Kidney tubule cell (primary cell): ENCODE results near the gene GOLPH3.
"Not testable (repeated sequence)": the region's sequence is repeated elsewhere in the genome, so short reads cannot be mapped to it uniquely, and the experiment has no call there.

Experiments
- DNase-seq: peaks from one replicate; pipeline ENCODE4 v3.0.0-alpha.2; 2018; ENCODE audit warnings: low spot score

The GOLPH3 gene

DNA sequence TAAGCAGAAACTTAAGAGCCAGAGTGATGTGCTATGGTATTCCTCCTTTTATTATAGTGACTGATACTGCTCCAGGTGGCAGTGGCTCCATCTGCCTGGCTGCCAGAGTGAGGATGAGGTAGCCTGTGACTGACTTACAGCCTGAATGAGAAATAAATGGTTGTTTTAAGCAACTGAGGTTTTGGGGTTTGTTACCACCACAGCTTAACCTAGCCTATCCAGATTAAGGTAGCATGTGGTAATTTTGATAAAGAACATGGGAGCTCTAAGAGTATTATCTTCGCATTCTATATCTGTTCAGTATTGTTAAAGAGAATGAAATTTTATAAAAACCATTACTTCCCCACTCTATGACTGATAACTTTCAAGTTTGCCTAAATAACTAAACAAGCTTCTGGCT lies 39.0 kb downstream of the GOLPH3 start:
- DNase-seq, result no peak

DNA sequence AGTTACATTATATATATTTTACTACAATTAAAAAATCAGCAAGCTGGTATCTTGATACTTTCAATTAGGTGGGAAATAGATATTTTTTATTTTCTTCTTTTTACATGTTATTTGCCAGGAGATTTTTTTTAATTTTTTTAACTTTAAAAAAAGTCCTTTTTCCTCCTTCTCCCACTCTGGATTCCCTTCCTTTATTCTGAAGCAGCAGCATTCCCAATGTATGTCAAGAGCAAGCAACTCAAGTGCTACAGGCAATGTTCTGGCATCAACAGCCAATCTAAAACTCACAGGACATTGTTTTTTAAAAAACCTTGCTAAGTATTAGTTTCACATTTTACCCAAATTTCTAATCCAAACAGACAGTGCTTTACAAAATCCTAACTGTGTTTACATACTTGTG lies 41.4 kb downstream of the GOLPH3 start:
- DNase-seq, result no peak

- no peak for DNase-seq
These were observed 42.5 kb downstream of the GOLPH3 start for GRCh38 chr5:32131604-32132003.

DNA sequence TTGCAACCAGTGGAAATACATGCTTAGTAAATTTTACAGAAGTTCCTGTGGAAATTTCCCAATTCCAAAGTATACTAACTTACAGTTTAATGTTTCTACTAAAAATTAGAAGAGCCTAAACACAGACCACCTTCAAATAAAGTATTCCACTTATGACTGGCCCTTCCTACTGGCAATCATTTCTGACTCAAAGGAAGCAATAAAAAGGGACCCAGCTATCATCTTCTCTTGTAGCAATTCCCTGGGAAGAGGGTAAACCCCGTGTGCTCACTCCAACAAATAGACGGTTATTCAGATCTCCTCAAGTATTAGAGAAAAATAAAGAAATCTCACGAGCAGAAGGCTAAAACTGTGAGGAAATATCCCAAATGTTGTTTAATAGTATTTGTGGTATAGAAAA lies 43.3 kb downstream of the GOLPH3 start:
- DNase-seq, result no peak

- no peak for DNase-seq
These were observed 45.0 kb downstream of the GOLPH3 start for GRCh38 chr5:32129074-32129598.

DNA sequence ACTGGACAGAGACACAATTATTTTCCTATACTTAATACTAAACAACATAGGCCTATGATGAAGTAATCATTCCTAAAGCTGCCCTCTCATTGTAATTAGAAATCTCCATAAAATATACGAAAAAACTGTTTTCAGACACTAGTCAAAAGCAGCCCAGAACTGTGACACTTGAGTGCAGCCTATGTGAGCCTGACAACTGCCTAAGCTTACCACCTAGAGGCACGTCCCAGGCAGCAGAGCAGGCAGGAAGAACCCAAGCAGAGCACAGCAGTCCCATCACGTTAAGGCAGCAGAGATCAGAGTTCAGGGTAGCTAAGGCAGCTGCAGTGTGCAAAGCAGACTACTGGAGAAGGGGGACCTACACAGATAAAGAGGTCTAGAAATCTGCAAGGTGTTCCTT lies 46.4 kb downstream of the GOLPH3 start:
- no peak for DNase-seq

DNA sequence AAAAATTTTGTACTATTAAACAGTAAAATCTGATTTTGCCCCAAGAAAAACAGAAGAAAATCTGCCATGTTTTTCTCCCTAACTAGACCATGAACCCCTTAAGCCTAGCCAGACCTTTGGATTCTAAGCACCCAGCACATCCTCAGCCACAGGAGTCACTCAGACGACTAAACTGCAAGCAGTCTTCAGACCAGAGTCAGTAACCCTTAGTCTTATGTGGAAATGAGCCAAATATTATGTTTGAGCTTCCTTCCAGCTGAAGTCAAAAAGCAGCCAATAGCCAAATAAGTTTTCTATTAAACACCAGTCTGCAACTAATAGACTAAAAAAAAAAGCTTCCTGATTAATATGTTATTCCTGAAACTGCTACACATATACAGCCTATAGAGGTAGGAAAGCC lies 47.4 kb downstream of the GOLPH3 start:
- DNase-seq, result peak; percentile 10

- no peak for DNase-seq
These were observed 50.0 kb downstream of the GOLPH3 start for GRCh38 chr5:32123889-32124676.

DNA sequence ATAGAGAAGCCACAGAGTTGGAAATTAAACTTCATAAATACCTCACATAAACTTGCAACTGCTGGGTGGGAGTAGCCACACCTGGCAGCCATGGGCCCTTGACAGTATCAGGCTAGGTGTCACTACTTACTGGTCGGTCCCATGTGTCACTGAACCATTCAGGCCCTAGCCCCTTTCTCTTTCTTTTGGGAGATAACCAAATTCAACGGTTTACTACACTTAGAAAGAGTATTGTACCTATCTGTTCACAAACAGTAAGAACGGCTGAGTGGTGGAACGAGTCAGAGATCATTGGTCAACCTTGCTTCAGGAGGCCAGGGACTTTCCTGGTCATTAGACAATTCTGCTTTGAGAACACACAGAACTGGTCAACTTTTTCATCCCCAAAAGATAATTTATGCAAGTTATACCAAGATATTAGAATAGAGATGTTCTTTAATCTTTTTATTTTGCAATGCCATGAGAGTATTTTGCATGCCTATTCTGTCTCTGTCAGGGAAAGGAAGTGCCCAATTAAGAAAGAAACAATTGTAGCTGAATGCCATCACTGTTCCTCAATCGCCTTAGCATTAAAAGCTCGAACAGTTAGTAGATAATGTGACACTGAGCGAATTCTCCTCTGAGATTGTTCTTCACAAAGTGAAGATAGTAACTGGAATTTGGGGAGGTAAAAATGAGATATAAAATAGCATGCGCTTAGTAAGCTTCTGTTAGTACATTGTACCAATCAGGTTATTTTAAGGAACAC lies 50.9 kb downstream of the GOLPH3 start:
- peak; percentile 11 for DNase-seq

DNA sequence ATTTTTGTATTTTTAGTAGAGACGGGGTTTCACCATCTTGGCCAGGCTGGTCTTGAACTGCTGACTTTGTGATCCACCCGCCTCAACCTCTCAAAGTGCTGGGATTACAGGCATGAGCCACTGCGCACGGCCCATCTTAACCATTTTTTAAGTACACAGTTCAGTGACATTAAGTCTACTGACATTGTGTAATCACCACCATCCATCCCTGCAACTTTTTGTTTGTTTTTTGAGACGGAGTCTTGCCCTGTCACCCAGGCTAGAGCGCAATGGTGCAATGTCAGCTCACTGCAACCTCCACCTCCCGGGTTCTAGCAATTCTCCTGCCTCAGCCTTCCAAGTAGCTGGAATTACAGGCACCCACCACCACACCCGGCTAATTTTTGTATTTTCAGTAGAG lies 55.2 kb downstream of the GOLPH3 start:
- DNase-seq, result not testable (repeated sequence)

DNA sequence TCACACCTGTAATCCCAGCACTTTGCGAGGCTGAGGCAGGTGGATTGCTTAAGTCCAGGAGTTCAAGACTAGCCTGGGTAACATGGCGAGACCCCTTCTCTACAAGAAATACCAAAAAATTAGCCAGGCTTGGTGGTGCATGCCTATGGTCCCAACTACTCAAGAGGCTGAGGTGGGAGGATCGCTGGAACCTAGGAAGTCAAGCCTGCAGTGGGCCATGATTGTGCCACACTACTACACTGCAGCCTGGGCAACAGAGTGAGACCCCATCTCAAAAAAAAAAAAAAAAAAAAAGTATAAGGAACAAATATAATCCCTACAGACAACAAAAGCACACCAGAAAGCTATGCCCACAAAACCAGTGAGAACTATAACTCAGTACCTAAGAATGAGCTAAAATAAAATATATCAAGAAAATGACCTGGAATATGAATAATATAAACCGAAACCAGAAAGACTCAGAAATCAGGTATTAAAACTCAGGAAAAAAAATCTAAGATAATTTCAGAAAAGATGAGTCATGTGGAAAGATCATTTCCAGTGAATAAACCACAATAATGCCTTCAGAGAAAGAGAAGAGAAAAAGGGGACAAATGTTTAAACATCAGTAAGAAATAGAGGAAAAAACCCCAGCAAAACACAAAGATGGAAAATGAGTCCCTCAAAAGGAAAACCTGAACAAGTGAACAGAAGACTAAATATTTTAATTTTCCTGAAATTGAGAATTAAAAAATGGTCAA lies 57.4 kb downstream of the GOLPH3 start:
- DNase-seq, result no peak

- no peak for DNase-seq
These were observed 58.1 kb downstream of the GOLPH3 start for GRCh38 chr5:32115985-32116384.

DNA sequence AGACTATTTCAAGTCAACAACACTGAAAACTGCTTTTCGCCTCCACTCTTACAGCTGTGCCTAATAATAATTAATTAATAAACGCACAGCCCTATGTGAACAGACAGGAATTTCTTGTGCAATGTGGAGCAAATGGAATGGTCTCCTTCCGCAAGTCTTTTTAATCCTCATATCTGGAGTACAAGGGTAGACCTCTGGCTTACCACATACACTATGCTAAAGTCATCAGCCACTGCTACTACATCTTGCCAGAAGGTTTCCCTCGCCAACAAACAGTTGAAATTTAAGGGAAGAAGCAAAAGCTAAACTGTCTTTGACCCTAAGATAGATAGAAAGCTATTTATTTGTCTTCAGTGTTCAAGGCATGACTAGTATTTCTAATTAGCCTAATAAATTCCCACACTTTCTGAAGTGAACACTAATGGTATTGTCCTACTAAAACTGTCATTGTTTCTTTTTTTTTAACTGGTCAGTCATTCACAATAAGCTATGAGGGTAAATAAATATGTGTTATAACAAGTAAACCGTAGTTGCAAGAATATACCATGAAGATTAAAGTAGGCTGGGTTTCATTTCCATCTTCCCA lies 63.9 kb downstream of the GOLPH3 start:
- DNase-seq, result no peak

DNA sequence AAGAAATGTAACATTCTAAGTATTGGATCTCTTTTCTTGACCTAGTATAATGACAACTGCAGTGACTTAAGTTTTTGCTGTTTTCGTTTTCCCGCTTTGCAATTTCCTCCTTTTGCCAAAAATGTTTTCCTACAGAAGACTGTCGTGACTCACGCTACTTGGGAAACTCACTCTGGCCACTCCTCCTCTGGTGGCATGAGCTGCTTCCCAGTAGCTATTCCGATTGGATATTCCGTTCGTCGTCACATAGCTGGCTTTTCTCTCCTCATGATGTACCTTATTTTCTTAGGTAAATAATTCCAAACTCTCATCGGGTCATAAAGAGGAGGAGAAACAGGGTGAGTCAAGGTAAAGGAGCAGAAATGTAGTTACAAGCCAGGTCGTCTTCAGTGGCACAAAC lies 64.9 kb downstream of the GOLPH3 start:
- no peak for DNase-seq

DNA sequence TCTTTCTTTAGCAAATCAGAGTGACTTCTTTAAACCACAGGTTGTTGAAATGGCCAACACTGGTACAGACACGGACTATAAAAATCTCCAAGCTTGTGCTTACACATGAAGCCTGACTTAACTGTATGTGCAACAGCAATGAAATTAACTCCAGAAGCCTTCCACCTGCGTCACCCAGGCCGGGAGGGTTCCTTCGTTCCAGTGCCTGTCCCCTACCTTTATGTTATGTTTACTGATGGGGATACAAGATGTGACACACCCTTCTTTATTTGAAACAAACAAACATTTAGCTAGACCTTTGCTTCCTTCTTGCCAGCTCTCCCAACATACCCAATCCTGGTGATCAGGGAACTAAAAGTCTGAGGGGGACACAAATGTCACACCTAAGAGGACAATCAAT lies 66.0 kb downstream of the GOLPH3 start:
- no peak for DNase-seq

GRCh38 chr5:32107291-32107690 lies 66.8 kb downstream of the GOLPH3 start:
- DNase-seq, result no peak

DNA sequence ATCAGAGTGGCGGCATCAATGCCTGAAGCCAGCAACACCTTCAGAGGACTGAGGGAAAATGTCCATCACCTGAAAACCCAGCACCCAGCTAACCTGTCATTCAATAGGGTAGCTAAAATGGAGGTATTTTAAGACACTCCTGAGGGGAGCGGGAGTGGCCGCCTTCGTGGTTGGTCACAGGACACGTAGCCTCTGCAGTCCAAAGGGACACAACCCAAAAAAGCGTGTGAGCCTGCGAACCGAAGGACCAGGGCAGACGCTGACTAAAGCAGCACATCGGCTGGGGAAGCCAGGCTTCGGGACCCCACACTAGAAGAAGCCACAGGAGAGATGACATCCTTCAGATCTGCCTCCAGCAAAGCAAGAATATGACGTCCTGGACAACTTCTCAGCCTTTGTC lies 70.6 kb downstream of the GOLPH3 start:
- no peak for DNase-seq

DNA sequence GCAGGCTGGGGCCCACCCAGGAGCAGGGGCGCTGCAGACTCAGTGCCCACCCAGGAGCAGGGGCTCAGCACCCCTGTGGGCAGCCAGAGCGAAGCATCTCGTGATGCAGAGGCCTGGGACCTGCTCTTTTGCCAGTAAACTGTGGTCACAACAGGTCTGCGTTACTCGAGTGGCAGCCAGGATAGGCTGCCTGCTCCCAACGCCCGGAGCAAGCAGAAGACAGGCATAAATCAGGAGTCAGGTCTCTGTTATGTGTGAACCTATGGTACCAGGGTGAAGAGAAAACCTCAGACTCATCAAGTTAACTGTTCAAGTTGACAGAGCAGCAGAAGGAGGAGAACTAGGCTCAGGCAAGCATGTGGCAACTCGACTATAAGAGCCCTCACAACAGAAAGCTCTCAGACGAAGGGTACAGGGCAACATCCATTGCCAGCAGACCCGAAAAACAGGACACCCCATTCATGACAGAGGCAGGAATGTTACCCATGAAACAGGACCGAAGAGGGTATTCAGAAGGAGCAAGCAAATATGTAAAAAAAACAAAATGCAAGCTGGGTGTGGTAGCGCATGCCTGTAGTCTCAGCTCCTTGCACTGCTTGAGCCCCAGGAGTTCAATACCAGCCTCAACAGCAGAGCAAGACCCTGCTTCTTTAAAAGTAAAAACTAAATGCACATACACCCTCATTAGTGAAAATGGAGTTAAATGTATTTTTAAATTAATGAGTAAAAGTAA lies 71.7 kb downstream of the GOLPH3 start:
- no peak for DNase-seq

GRCh38 chr5:32100691-32101302 lies 73.3 kb downstream of the GOLPH3 start:
- no peak for DNase-seq

GRCh38 chr5:32100230-32100629 lies 73.9 kb downstream of the GOLPH3 start:
- DNase-seq, result no peak

DNA sequence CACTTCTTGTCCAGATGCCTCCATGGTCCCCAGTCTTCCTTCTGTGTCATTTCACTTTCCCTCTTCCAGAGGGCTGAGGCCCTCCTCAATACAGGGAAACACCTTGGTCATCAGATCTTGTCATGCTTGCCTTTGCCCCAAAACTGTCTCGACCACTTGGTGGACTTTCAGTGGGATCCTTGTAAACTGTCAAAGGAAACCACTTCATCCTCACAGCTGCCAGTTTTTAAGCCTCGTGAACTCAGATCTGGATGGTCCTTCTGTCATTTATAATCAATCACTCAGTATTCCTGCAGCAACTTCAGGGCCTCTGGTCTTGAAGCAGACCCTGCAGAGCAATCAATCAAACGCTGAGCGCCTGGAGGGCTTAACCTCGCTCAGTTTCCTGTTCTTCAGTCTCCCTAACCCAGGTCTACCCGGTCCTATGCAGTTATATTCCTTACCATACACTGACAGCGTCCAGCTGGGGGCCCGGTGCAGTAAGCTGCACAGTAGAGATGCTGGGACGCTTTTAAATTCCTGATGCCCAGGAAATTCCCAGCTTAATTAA lies 74.6 kb downstream of the GOLPH3 start:
- no peak for DNase-seq
